Activated CD8-positive, alpha-beta T cell treated with anti-CD3 and anti-CD28 coated beads for 36 hours (primary cell): ENCODE results near the gene TNFAIP8L2. TPM values are rescaled to one million over a fixed set of nuclear protein-coding genes. Genes with fewer than 3 reads are reported as not detected.
A peak's percentile ranks its signal among the peaks of the same experiment; 100 is the strongest.

Experiments
- ATAC-seq: fragments of 200-7000 bp; cut with Tn5 transposase; one replicate; pipeline ENCODE4 v1.10.0; 2021; ENCODE audit warnings: mild to moderate bottlenecking, moderate library complexity
- CTCF ChIA-PET: fragments of 350-600 bp; sonication (Branson Sonifier 250); formaldehyde crosslinking; loops from one replicate; lab custom pipeline; 2021; ENCODE audit warnings: antibody characterized with exemption; lab: Charles Lee
- POLR2A ChIA-PET: fragments of 350-600 bp; sonication (Branson Sonifier 250); formaldehyde crosslinking; loops from one replicate; lab custom pipeline; 2021; ENCODE audit warnings: antibody characterized with exemption; lab: Charles Lee
- DNase-seq: peaks from one replicate; pipeline ENCODE4 v3.0.0-alpha.2; 2020
- H3K27ac Mint-ChIP-seq: one replicate; pipeline ENCODE4 v1.8.0; 2021; ENCODE audit warnings: mild to moderate bottlenecking, mixed read lengths
- H3K27me3 Mint-ChIP-seq: one replicate; pipeline ENCODE4 v1.8.0; 2021; ENCODE audit warnings: mixed read lengths
- H3K36me3 Mint-ChIP-seq: one replicate; pipeline ENCODE4 v1.8.0; 2021; ENCODE audit warnings: low read depth, mixed read lengths
- H3K4me1 Mint-ChIP-seq: one replicate; pipeline ENCODE4 v1.8.0; 2021; ENCODE audit warnings: low read depth, mixed read lengths
- H3K4me3 Mint-ChIP-seq: one replicate; pipeline ENCODE4 v1.8.0; 2021; ENCODE audit warnings: mild to moderate bottlenecking, moderate library complexity, mixed read lengths
- H3K9me3 Mint-ChIP-seq: one replicate; pipeline ENCODE4 v1.8.0; 2021; ENCODE audit warnings: mixed read lengths
- CTCF ChIP-seq: fragments of 200-600 bp; IDR thresholded peaks from one replicate; pipeline ENCODE4 v1.8.0; 2022; ENCODE audit warnings: antibody characterized with exemption, mild to moderate bottlenecking
- intact Hi-C: fragments of 100-400 bp; cut with micrococcal nuclease; formaldehyde crosslinking; loops from one replicate; pipeline ENCODE4 v1.10.0; 2022
- total RNA-seq, 2 experiments: library from RNA; stranded (reverse); gene quantifications; one replicate each; pipeline ENCODE4 v1.2.3, GENCODE V29; 2021

Gene TNFAIP8L2
- total RNA-seq, 2 experiments from 2014 or later, result 16.1 to 17.5 TPM

DNA sequence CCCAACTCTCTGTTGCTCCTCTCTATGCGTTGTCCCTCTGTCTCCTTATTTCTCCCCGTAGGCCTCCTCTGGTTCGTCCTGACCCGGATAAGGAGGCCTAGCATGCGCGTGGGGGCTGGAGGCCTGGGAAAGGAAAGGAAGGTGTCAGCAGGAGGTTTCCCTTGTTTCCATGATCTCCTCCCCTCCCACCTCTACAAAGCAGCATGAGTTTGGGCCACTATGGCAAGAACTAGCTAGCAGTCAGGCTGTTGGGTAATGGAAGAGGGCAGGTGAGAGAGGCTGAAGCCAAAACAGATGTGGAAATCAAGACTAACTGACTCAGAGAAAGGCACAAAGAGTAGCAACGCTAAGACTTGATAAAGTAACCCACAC is 9.3 kb upstream of the TNFAIP8L2 start:
- POLR2A ChIA-PET, result interaction anchor here (0.5 to 5.1 kb wide), 5 partner anchors 9 to 186 kb away, joined by 3 to 21 read pairs (median 3); partner anchors contain the start of genes CDC42SE1, MLLT11 and TNFAIP8L2
- Mint-ChIP-seq H3K9me3 (no peaks in the 10 kb centered on the region), H3K27ac (no peak overlapping the region), H3K4me1 (peaks cover 6% of the 10 kb centered on the region), H3K27me3 (peaks cover 3% of the 10 kb centered on the region), H3K4me3 (peak overlapping the region; percentile 70), H3K36me3 (no peaks in the 10 kb centered on the region)
- intact Hi-C loops, result no loop called here
- CTCF ChIA-PET, result interaction anchor here (2.6 to 3.3 kb wide), 2 partner anchors 10 to 47 kb away, joined by 13 to 20 read pairs; partner anchors contain the start of gene TNFAIP8L2
- no peak for ATAC-seq
- TF ChIP-seq CTCF, result no peak
- DNase-seq, result no peak

DNA sequence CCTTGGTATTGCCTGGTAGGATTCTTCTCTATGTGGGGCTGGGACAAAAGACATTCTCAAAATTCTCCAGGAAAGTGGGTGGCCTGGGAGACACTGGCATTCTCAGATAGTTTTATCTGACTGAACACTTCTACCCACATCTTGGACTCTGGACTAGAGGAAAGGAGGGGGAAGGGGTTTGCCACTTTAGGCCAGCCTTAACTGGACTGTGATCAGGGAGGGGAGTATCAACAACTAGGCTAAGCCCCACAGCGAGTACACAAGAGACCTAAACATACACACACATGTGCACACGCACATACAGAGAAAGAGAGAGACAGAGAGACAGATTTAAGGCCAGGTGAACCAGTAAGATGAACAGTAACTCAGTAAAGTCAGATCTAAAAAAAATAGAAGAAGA is 8.8 kb upstream of the TNFAIP8L2 start:
- no peaks in the 10 kb centered on the region for H3K36me3 Mint-ChIP-seq
- no peak for DNase-seq
- ChIA-PET CTCF (interaction anchor here (1.4 to 3.3 kb wide), 3 partner anchors 9 to 48 kb away, joined by 3 to 20 read pairs (median 13); partner anchors contain the start of gene TNFAIP8L2), POLR2A (interaction anchor here (0.5 to 5.1 kb wide), 4 partner anchors 9 to 88 kb away, joined by 3 to 21 read pairs (median 4); partner anchors contain the start of genes CDC42SE1, MLLT11 and TNFAIP8L2)
- peaks cover 3% of the 10 kb centered on the region for H3K27me3 Mint-ChIP-seq
- TF ChIP-seq CTCF, result no peak
- no peak overlapping the region for H3K27ac Mint-ChIP-seq
- H3K9me3 Mint-ChIP-seq, result no peaks in the 10 kb centered on the region
- peaks cover 6% of the 10 kb centered on the region for H3K4me1 Mint-ChIP-seq
- intact Hi-C loops, result no loop called here
- H3K4me3 Mint-ChIP-seq, result peak overlapping the region; percentile 70
- no peak for ATAC-seq

GRCh38 chr1:151157067-151157531 is 650 bp downstream of the TNFAIP8L2 start:
- peak; percentile 85 for DNase-seq
- ChIA-PET POLR2A (interaction anchor here (0.6 to 3.9 kb wide), 17 partner anchors 9 to 181 kb away, joined by 3 to 21 read pairs (median 4); partner anchors contain the start of genes C1orf56, CDC42SE1, GABPB2 and LYSMD1), CTCF (interaction anchor here (0.5 to 9.7 kb wide), 34 partner anchors 8 to 200 kb away, joined by 3 to 298 read pairs (median 4); partner anchors contain the start of genes C1orf56, GABPB2, MINDY1 and MLLT11)
- H3K36me3 Mint-ChIP-seq, result peaks cover 51% of the 10 kb centered on the region
- H3K4me1 Mint-ChIP-seq, result peaks cover 47% of the 10 kb centered on the region
- H3K4me3 Mint-ChIP-seq, result peak overlapping the region; percentile 97
- H3K27ac Mint-ChIP-seq, result peak overlapping the region; percentile 98
- TF ChIP-seq CTCF, result no peak
- peak; percentile 31 for ATAC-seq
- intact Hi-C loops, result loop anchor here (5.0 kb wide), 1 partner anchor 150 kb away; the partner anchor contains the start of genes MINDY1 and PRUNE1
- H3K9me3 Mint-ChIP-seq, result no peaks in the 10 kb centered on the region
- H3K27me3 Mint-ChIP-seq, result no peaks in the 10 kb centered on the region

- intact Hi-C loops, result loop anchor here (5.0 kb wide), 1 partner anchor 151 kb away; the partner anchor contains the start of genes MINDY1 and PRUNE1
- POLR2A ChIA-PET, result interaction anchor here (0.6 to 3.9 kb wide), 9 partner anchors 8 to 98 kb away, joined by 3 to 21 read pairs (median 5); partner anchors contain the start of genes CDC42SE1, GABPB2, LYSMD1 and MLLT11
- peak; percentile 21 for ATAC-seq
- peak; percentile 88 for DNase-seq
- CTCF ChIA-PET, result interaction anchor here (0.7 to 9.7 kb wide), 6 partner anchors 9 to 134 kb away, joined by 3 to 298 read pairs (median 8); partner anchors contain the start of genes GABPB2 and SCNM1
- H3K4me3 Mint-ChIP-seq, result peak overlapping the region; percentile 97
- no peaks in the 10 kb centered on the region for H3K27me3 Mint-ChIP-seq
- H3K36me3 Mint-ChIP-seq, result peaks cover 51% of the 10 kb centered on the region
- peak overlapping the region; percentile 98 for H3K27ac Mint-ChIP-seq
- no peaks in the 10 kb centered on the region for H3K9me3 Mint-ChIP-seq
- H3K4me1 Mint-ChIP-seq, result peaks cover 56% of the 10 kb centered on the region
- TF ChIP-seq CTCF, result no peak
Measured at GRCh38 chr1:151158326-151158725, 1.9 kb downstream of the TNFAIP8L2 start.
